ENCODE measurements around the gene SAE1.

Gene SAE1

GRCh38 chr19:47168065-47168464, 37.4 kb downstream of the SAE1 start:
- DNase-seq = no peak

GRCh38 chr19:47172666-47173455, 42.2 kb downstream of the SAE1 start:
- DNase-seq = no peak

GRCh38 chr19:47176071-47176626, 45.5 kb downstream of the SAE1 start:
- no peak for DNase-seq

DNA sequence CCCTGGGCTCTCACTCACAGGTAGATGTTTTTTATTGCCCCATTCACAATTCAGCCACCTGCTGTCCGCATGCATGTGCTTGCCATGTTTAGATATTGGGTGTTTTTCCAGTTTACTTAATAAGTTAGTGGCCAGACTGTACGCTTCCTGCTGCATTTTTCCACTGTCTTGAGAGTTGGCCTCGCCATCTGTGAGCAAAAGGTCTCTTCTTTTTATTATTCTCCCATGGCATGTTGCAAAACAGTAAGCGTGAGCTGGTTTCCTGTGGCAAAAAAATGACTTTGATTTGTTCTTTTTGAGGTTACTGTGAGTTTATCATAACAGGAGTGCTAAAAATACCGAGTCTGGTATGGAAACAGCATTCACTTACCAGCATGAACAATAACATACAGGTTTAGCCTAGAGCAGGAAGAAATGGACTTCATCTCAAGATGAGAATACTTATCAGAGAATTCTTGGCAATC, 46.0 kb downstream of the SAE1 start:
- DNase-seq = no peak

DNA sequence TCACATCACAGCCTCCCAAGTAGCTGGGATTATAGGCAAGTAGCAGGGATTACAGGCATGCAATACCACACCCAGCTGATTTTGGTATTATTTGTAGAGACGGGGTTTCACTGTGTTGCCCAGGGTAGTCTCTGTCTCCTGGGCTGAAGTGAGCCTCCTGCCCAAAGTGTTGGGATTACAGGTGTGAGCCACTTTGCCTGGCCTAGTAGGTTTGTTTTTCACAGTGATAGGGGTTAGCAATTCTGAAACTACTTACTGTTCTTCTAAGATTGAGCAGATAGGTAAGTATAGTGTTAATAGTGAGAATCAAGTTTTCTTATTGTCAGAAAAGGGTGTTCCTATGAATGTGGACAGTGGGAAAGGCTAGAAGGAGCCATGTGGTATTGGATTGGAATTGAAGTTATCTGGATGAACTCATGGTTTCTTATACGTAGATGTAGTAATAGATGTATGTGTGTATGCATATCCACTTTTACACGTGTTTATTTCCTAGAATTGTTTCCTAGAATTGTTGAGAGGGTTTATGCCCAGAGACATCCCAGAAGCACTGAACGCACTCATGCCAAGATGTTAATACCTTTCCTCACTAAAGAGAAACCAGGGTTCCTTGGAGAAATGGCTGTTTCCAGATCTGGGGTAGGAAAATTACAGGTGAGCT, 49.1 kb downstream of the SAE1 start:
- DNase-seq = no peak

DNA sequence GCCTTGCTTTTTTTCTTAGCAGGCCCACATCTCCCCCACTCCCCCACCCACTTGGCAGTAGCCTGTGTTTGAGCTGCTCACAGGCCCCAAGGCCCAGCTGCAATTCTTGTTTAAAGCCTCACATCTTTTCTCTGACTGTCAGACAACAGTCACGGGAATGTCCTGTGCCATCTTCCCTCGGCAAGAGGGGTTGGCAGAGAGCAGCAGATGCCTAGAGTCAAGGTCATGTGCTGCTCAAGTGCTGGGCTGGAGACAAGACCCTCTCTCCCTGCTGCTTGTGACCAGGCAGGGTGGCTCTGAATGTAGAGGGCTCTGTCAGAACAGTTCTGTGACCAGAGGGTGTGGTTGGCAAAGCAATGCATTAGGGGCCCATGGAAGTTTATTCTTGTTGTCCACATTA, 53.0 kb downstream of the SAE1 start:
- no peak for DNase-seq

DNA sequence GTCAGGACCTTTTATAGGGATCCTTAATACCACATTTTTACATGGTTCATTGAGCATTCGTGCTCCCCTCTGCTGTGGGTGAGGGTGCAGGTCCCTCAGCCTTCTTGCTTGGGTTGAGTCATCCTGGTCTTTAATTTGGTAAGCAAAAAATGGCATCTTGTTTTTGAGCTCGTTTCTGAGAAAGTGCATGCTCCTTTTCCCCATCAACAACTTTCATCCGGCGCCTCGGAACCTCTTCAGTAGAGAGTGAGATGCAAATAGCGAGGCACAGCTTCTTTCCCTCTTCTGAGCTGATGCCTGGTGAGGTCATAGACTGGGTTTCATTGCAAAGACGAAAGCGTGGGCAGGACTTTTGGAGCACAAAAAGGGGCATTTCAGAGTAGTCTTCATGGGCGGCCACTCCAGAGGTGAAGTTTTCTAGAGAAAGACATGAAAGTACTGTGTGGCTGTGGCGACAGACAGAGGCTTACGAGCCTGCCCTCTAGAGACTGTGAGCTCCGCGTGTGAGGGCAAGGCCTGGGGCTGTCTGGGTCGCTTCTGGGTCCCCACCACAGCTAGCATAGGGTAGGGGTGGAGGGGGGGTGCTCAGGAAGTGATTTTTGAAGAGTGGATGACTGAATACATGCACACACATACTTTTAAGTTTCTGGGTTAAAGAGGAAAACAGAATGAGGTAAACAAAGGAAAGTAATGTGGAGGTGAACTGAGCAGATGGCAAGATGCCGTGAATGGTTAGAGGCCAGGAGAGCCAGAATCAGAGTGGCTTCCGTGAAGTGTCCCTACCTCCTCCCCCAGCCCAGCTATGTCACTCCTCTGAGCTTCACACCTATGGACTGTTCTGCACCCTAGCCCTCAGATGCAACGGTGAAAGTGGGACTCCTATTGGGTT, 56.1 kb downstream of the SAE1 start:
- no peak for DNase-seq

DNA sequence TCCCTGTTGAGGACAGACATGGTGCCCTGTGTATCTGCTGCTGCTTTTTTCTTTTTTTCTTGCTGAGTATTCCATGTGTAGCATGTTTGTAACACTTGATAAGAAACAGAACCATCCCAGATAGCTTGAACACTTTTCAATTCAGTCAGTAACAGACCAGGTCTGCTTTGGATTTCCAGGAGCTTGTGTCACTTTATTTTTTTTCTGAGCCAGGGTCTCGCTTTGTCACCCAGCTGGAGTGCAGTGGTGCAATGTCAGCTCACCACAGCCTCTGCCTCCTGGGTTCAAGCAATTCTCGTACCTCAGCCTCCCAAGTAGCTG, 56.7 kb downstream of the SAE1 start:
- no peak for DNase-seq

DNA sequence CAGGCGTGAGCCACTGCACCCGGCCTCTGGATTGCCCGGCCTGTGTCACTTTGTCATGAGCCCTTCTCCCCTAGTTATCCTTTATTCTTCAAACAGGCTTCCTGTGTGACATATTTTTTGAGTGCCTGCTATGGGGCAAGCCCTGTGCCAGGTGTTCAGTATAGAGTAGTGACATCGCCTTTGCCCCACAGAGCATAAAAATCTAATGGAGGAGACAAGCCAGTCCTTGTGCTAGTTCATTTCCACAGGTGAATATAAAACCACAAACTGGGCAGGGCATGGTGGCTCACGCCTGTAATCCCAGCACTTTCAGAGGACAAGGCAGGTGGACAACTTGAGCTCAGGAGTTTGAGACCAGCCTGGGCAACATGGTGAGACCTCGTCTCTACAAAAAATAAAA, 57.2 kb downstream of the SAE1 start:
- DNase-seq = no peak

DNA sequence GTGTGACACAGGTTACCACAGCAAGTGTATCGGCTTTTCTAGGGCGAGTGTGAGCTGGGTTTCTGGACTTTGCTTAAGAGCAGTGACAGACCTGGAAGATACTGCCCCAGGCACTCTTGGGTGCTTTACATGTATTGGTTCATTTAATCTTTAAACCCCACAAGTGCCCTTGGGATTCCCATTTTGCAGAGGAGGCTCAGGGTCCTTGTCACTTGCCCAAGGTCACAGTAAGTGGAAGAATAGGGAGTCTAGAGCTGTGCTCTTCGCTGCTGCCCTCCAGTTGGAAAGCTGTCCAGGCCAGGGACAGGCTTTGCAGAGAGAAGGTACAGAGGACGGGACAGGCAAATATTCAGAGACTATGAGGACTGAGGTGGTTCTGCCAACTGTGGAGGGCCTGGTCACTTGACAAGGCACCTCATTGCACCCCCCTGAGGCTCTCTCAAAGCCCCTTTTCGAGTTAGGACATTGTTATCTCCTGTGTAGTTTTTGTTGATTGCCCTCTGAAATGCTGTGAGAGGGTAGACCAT, 57.9 kb downstream of the SAE1 start:
- no peak for DNase-seq

DNA sequence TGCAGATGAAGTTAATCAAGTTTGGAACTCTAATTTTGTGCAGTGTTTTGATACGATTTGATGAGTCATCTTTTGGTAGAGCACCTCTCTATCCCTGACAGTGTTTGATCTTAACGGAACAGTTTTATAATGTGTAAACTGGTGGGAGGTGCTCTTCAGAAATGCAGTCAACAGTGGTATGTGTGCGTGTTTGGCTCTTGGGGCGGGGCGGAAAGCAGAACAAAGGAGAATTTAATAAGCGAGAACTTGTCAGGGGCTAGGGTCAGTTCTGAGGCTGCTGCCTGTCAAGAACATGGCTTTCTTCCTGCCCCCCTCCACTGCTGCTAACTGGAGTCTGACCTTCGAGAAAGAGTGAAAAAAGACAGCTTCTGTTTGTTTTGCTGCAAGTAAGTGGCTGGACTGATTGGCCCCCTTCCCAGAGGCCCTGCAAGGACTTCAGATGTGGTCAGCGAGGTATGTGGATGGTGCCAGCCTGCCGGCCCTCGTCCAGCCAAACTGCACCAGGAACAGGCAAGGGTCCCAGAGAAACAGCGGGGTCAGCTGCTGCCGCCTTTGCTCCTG, 59.6 kb downstream of the SAE1 start:
- no peak for DNase-seq

DNA sequence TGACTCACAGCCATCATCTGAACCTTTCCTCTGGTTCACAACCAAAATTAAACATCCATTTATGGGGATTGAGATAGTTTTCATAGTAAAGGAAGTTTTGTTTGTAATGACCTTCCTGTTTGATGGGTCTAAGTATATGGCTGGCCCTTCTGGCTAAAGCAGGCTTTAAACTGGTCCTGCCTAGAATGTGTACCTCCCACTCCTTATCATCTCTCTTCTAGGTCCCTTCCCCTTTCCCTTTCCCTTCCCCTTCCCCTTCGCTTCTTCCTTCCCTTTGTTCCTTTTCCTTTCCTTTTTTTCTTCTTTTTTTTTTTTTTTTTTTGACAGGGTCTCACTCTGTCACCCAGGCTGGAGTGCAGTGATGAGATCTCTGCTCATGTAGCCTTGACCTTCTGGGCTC, 64.8 kb downstream of the SAE1 start:
- no peak for DNase-seq

GRCh38 chr19:47197141-47197540, 66.5 kb downstream of the SAE1 start:
- no peak for DNase-seq

- DNase-seq = no peak
Measured at GRCh38 chr19:47200530-47200929, 69.9 kb downstream of the SAE1 start.

GRCh38 chr19:47203254-47203653, 72.6 kb downstream of the SAE1 start:
- DNase-seq = no peak

GRCh38 chr19:47209319-47210179, 78.9 kb downstream of the SAE1 start:
- DNase-seq = no peak

DNA sequence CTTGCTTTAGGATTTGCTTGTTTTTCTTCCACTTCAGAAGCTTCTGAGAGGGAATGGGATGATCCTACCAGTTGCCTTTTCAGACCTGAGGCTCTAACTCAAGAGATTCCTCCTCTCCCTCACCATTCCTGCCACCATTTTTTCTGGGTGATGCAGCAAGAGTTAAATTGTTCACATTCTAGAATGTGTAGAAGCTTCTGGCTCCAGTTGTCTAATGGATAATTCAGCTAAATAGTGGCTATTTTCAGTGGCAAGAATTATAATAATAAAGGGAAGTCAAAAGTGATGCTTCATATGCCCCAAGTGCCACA, 79.5 kb downstream of the SAE1 start:
- no peak for DNase-seq

- DNase-seq = peak; percentile 28
Measured at GRCh38 chr19:47210689-47211316, 80.2 kb downstream of the SAE1 start.

DNA sequence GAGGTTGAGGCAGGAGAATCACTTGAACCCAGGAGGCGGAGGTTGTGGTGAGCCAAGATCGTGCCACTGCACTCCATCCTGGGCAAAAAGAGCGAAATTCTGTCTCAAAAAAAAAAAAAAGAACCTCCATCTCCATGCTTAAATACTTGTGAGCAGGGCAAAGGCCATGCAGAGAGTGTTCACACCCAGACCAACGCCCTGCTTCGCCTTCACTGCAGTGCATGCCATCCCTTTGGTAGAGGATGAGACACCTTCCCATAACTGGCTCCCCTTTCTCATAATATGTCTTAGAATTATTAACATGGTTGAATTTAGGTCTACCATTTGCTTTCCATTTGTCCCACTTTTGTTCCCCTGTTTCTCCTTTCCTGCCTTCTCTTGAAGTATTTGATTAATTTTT, 84.9 kb downstream of the SAE1 start:
- no peak for DNase-seq

DNA sequence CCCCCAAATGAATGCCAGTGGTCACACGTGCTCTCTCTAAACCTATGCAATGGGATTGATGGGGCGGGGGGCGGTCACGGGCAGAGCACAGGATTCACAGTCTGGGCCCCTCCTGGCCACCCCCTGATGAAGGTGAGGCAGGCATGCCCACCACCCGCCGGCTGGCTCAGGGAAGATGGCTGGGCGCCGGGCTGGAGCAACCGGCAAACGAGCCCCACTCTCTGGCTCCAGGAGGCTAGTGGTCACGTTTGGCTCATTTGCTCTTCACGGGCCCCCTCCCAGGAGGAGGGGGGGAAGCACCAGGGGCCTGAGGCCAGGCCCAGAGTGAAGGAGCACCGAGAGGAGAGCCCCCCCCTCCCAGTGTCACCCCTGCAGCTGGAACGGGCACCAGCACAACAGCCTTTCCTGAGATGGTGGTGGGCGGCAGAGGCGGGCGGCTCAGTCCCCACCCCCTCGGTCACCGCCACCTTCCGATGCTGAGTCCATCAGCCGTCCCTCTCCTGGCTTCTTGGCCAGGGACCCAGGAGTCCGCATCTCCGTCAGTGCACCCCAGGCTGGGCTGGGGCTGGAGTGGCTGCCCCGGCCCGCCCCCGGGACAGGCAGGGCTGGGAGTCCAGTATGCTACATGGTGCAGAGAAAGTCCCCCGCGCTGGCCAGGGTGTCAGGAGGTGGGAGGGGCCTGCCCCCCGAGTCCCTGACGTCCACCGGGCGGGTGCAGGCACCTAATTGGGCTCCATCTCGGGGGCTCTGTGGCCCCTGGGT, 90.6 kb downstream of the SAE1 start:
- DNase-seq = no peak

GRCh38 chr19:47221890-47222289, 91.3 kb downstream of the SAE1 start:
- DNase-seq = no peak
